Measurements from ENCODE around the gene IER5. TPM values are rescaled to one million over a fixed set of nuclear protein-coding genes. Genes with fewer than 3 reads are reported as not detected.

The IER5 gene
- total RNA-seq, 1 donor from 2014 or later: 32.0 TPM

- Histone ChIP-seq H3K4me3 (no peak overlapping the region), H3K4me1 (peaks cover 35% of the 10 kb centered on the region), H3K9me3 (no peaks in the 10 kb centered on the region), H3K36me3 (no peaks in the 10 kb centered on the region), H3K27me3 (no peaks in the 10 kb centered on the region), H3K27ac (no peak overlapping the region)
- no peak for ATAC-seq
- DNase-seq: no peak
- no peak for TF ChIP-seq CTCF (IDR thresholded peaks at IDR 0.05)
- intact Hi-C loops (cut with DNase I): loop anchor here (5.0 kb wide), 1 partner anchor 48 kb away; no protein-coding TSS in a partner anchor
Measured at GRCh38 chr1:181140398-181140797, 51.9 kb downstream of the IER5 start.

GRCh38 chr1:181140891-181141290 is 52.4 kb downstream of the IER5 start:
- Histone ChIP-seq H3K9me3 (no peaks in the 10 kb centered on the region), H3K4me3 (no peak overlapping the region), H3K27ac (no peak overlapping the region), H3K4me1 (peaks cover 30% of the 10 kb centered on the region), H3K36me3 (no peaks in the 10 kb centered on the region), H3K27me3 (no peaks in the 10 kb centered on the region)
- DNase-seq (no peak), ATAC-seq (no peak)
- TF ChIP-seq CTCF (IDR thresholded peaks at IDR 0.05): no peak
- intact Hi-C loops (cut with DNase I): loop anchor here (5.0 kb wide), 1 partner anchor 49 kb away; no protein-coding TSS in a partner anchor

DNA sequence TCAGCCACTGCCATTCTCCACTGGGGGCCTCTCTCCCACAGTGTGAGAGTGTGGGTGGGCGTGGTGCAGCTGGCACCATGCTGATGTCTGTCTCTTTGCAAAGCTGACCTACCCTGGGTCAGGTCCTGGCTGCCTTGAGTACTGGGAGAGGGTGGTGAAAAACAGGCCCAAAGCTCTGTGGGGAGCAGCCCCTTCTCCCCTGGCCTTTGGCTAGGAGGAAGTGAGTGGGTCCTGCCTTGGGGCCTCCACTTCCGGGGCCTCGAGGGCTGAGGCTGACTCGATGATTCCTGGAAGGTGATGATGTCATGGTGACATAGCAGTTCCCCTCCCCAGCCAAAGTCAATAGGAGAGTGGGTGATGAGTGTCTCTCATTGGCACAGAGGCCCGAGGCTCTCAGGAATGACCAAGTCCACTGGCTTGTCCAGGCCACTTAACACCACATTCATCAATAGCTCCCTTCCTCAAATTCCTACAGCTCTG is 53.0 kb downstream of the IER5 start:
- DNase-seq (no peak), ATAC-seq (peak; percentile 60)
- Histone ChIP-seq H3K9me3 (no peaks in the 10 kb centered on the region), H3K36me3 (no peaks in the 10 kb centered on the region), H3K4me3 (no peak overlapping the region), H3K4me1 (peaks cover 27% of the 10 kb centered on the region), H3K27me3 (no peaks in the 10 kb centered on the region), H3K27ac (no peak overlapping the region)
- intact Hi-C loops (cut with DNase I): loop anchor here (5.0 kb wide), 1 partner anchor 49 kb away; no protein-coding TSS in a partner anchor
- no peak for TF ChIP-seq CTCF (IDR thresholded peaks at IDR 0.05)

Other genes with a start within 250 kb of the IER5 start
- 5.5 TPM for gene KIAA1614, start 175.8 kb upstream of the IER5 start, total RNA-seq
- gene STX6, start 65.8 kb upstream of the IER5 start, total RNA-seq: 32.6 TPM
- 45.0 TPM for gene MR1, start 54.7 kb upstream of the IER5 start, total RNA-seq